ENCODE measurements around the gene ASB8.
"Not testable (repeated sequence)": the region's sequence is repeated elsewhere in the genome, so short reads cannot be mapped to it uniquely, and the experiment has no call there.

The ASB8 gene

GRCh38 chr12:48183091-48183875 lies 26.0 kb upstream of the ASB8 start, which contains the start of gene CCDC184:
TSS of gene CCDC184 (plus strand) at chr12:48183644. CDS start at chr12:48184123, 479 bp downstream.
- peak; percentile 91 for DNase-seq (ENCODE audit: low spot score)

- DNase-seq (ENCODE audit: low spot score): no peak
Observed at GRCh38 chr12:48182631-48183030, 25.3 kb upstream of the ASB8 start.

- DNase-seq (ENCODE audit: low spot score): peak; percentile 28
Observed at GRCh38 chr12:48180857-48181495, 23.7 kb upstream of the ASB8 start.

GRCh38 chr12:48180424-48180823 lies 23.1 kb upstream of the ASB8 start:
- DNase-seq (ENCODE audit: low spot score): no peak

GRCh38 chr12:48179466-48179865 lies 22.2 kb upstream of the ASB8 start:
- DNase-seq (ENCODE audit: low spot score): no peak

GRCh38 chr12:48177982-48178381 lies 20.7 kb upstream of the ASB8 start:
- no peak for DNase-seq (ENCODE audit: low spot score)

GRCh38 chr12:48176417-48176751 lies 19.1 kb upstream of the ASB8 start:
- DNase-seq (ENCODE audit: low spot score): no peak

GRCh38 chr12:48175613-48176416 lies 18.5 kb upstream of the ASB8 start:
- DNase-seq (ENCODE audit: low spot score): no peak

GRCh38 chr12:48169011-48169410 lies 11.7 kb upstream of the ASB8 start:
- DNase-seq (ENCODE audit: low spot score): no peak

- no peak for DNase-seq (ENCODE audit: low spot score)
Observed at GRCh38 chr12:48165089-48165981, 8.0 kb upstream of the ASB8 start.

- no peak for DNase-seq (ENCODE audit: low spot score)
Observed at GRCh38 chr12:48164451-48164850, 7.1 kb upstream of the ASB8 start.

GRCh38 chr12:48163150-48163747 lies 5.9 kb upstream of the ASB8 start:
- DNase-seq (ENCODE audit: low spot score): no peak

GRCh38 chr12:48160807-48161206 lies 3.5 kb upstream of the ASB8 start:
- DNase-seq (ENCODE audit: low spot score): no peak

GRCh38 chr12:48160046-48160445 lies 2.7 kb upstream of the ASB8 start:
- DNase-seq (ENCODE audit: low spot score): no peak

- no peak for DNase-seq (ENCODE audit: low spot score)
Observed at GRCh38 chr12:48157889-48158370, 615 bp upstream of the ASB8 start.

GRCh38 chr12:48156652-48157017 lies 680 bp downstream of the ASB8 start:
- DNase-seq (ENCODE audit: low spot score): no peak

GRCh38 chr12:48155786-48156185 lies 1.5 kb downstream of the ASB8 start:
- not testable (repeated sequence) for DNase-seq (ENCODE audit: low spot score)

- DNase-seq (ENCODE audit: low spot score): no peak
Observed at GRCh38 chr12:48151103-48151771, 6.1 kb downstream of the ASB8 start.

- no peak for DNase-seq (ENCODE audit: low spot score)
Observed at GRCh38 chr12:48145981-48146380, 11.3 kb downstream of the ASB8 start.

GRCh38 chr12:48143898-48144297 lies 13.4 kb downstream of the ASB8 start:
- DNase-seq (ENCODE audit: low spot score): no peak
